GM18870 (cell line): Measurements from ENCODE around the gene SLFN13.
A peak's percentile ranks its signal among the peaks of the same experiment; 100 is the strongest.
"Not testable (repeated sequence)": the region's sequence is repeated elsewhere in the genome, so short reads cannot be mapped to it uniquely, and the experiment has no call there.

Source experiments
- ATAC-seq: cut with Tn5 transposase; IDR thresholded peaks from one replicate; pipeline ENCODE4 v1.9.1; 2021; ENCODE audit warnings: moderate library complexity; ENCODE audit not compliant: unreplicated experiment

SLFN13 gene

GRCh38 chr17:35448214-35448898, at the start of gene SLFN13:
Gene SLFN13 (minus strand): TSS chr17:35448766. CDS start chr17:35445680, 3,086 bp downstream.
- peak; percentile 62 for ATAC-seq

GRCh38 chr17:35496451-35497290, 48.1 kb upstream of the SLFN13 start:
- no peak for ATAC-seq

- no peak for ATAC-seq
Measured at GRCh38 chr17:35493040-35493439, 44.5 kb upstream of the SLFN13 start.

DNA sequence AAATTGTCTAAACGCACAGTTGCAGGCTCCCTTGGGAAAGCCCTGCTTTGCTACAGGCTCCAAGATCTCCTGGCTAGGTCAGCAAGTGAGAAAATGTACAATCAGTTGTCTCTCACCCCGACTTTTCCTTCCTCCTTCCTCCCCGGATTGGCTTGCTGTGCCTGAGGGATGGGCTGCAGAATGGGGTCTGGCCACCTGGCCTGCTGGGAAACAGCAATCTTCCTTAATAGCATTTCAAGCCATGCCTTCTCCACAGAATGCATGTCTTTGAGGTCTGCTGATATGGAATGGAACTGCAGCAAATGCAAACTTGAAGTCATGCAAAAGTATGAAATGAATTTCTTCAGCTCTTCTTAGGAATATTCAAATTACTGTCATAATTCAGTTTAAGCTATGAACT, 42.9 kb upstream of the SLFN13 start:
- ATAC-seq = no peak

DNA sequence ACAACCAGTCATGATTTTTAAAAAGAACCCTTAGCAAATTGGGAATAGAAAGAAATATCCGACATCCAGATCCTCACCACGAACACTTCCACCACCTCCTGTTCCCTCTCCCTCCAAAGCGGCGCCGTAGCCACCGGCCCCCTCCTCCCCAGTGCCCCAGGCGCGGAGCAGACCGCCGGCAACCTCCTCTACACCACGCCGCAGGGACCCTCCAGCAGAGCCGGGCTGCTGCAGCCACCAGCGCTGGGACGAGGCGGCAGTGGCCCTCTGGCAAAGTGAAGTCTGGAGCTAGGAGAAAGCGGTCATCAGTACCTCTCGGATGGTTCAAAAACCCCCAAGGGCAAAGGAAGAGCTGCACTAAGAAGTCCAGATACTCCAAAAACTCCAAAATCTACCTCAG, 41.4 kb upstream of the SLFN13 start:
- no peak for ATAC-seq

GRCh38 chr17:35488991-35489390, 40.4 kb upstream of the SLFN13 start:
- ATAC-seq = no peak

DNA sequence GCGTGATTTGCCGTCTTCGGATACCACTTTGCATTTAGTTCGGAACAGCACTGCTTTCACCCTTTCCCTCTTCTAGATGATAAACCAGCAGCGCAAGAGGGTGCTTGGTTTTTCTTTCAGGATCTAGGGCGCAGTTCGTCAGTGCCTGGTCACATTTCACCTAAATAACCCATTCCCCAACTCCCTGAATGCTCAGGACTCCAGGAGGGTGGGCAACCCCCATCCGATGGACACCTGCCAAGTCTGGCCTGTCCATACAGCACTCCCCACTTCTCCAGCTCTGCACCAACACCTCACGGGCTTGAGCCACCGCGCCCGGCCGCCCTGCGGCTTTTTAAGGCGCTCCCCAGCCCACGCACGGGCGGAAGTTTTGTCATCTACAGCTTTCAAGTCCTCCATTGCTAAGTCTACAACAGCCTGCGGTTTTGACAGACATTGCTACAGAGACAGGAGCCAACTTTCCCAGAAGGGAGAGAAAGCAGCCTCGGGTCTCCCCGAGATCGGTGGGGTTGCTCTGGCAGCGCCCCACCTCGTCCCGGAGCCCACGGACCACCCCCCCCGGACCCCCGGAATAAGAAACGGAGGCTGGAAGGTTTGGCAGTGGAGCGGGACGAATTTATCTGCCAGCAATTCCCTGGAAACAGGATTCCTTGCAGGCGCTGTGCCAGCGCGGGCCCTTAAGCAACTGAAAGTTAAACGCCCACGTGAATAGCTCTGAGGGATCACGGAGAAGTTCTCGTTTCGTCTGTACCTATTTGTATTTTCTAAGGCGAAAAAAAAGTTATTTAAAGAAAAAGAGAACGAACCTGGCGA, 38.6 kb upstream of the SLFN13 start:
- no peak for ATAC-seq

DNA sequence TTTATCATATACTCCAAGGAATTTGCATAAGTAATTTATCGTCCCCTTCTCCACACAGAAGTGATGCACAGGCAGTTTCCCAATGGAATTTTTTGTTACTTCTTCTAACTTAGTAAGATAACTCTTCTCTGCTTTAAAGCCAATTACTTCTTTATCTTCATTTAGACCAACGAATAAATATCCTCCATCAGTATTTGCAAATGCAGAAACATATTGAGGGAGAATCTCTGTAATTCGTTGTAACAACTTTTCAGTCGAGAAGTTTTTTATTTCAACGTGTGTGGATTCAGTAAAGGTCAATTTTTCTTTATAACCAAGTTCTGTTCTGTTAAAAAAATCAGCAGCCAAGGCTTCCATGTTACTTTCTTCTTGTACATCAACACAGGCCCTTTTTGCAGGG, 30.7 kb upstream of the SLFN13 start:
- no peak for ATAC-seq

DNA sequence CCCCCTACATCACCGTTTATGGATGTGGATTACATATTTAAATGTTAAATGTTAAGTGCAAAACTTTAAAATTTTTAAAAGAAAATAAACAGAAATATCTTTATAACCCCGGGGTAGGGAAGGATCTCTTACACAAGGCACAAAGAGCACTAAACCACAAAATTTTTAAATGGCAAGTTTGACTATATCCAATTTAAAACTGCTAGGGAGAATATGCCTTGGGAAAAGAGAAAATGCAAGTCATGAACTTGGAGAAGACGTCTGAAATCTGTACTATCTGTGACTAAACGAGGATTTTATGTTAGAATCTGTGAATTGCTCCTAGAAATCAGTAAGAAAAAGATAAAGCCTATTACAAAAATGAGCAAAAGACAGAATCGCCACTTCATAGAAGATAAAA, 28.7 kb upstream of the SLFN13 start:
- no peak for ATAC-seq

DNA sequence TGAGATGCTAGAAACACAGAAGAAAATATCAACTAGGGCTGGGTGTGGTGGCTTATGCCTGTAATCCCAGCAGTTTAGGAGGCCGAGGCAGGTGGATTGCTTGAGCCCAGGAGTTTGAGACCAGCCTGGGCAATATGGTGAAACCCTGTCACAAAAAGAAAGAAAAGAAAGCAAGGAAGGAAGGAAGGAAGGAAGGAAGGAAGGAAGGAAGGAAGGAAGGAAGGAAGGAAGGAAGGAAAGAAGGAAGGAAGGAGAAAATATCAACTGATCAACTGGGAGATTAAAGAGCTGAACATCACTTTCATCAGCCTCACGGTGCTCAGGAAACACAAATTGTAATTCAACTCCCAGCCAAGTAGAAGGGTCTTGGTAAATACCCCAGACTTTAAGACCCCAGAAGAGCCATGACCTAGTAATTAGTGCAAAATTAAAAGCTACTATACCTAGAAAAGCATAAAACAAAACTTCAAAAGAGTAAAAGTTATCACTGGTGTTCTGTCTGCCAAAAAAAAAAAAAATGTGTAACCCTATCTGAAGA, 27.8 kb upstream of the SLFN13 start:
- no peak for ATAC-seq

GRCh38 chr17:35468475-35468874, 19.9 kb upstream of the SLFN13 start:
- ATAC-seq = no peak

GRCh38 chr17:35467824-35468223, 19.3 kb upstream of the SLFN13 start:
- no peak for ATAC-seq

- ATAC-seq = no peak
Measured at GRCh38 chr17:35460354-35460851, 11.8 kb upstream of the SLFN13 start.

DNA sequence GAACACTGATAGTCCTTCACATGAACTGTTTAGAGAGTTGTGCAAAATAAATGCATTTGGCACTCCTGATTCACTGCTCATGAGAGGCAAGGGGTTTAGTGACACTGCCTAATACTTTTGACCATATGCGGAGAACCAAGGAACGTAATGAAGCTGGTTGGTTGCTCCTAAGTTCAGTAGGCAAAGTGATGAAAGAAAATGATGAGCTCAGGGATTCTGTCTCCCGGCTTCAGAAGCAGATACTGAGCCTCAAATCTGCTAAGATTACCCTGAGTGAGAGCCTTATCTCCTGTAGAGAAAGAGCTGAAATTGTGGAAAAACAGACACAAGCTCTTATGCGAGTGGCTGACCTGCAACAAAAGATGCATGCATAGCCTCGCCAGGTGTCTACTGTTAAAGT, 5.5 kb upstream of the SLFN13 start:
- not testable (repeated sequence) for ATAC-seq

DNA sequence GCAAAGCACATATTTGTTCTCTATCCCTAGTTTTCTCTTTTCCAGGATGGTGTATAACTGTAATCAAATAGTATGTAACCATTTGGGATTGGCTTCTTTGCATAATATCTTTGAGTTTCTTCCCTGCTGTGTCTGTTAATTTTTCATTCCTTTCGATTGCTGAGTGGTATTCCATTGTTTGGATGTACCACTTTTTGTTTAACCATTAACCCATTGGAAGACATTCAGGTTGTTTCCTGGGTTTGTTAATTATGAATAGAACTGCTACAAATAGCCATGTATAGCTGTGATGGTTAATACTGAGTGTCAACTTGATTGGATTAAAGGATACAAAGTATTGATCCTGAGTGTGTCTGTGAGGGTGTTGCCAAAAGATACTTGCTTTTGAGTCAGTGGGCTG, 4.6 kb upstream of the SLFN13 start:
- no peak for ATAC-seq

DNA sequence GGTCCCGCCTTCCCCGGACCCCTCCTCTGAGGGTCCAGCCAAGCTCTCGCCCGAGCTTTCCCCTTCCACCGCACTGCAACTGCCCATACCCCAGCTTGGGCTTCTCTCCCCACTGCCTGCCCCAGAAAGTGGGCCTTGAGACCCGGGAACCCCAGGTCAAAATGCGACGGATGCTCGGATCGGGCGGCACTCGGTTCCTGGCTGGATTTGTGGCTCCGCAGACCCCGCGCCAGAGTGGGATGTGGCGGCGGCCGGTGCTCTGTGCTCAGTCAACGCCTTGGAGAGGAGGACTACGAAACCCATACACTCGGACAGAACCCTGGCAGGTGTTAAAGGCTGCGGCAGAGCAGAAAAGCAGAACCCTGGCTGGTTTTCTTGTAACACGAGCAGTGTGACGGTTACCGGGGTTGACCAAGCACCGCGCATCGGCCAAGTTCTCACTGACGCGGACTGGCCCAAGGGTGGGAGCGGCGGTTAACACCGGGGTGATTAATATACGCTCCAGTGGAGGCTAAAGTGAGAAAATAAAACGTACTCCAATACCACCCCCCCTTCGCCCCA, 885 bp upstream of the SLFN13 start:
- no peak for ATAC-seq

GRCh38 chr17:35448899-35449227, 297 bp upstream of the SLFN13 start:
- ATAC-seq = no peak

DNA sequence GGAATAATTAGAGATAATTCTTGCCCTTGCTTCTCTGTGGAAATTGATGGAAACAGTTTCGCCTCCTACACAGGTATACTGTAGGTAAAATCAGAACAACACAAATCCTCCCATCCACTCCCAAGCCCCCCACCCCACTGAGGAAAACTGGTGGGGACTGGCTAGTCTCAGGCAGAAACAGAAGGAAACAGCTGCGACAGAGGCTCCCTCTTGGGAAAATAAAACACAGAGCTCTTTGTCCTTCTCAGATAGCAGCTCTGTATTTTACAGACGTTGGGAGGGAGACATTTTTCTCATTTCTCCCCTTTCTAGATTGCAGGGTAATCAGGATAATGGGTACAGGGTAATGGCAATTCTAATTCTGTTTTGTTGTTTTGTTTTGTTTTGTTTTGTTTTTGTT, 1.1 kb downstream of the SLFN13 start:
- ATAC-seq = no peak

DNA sequence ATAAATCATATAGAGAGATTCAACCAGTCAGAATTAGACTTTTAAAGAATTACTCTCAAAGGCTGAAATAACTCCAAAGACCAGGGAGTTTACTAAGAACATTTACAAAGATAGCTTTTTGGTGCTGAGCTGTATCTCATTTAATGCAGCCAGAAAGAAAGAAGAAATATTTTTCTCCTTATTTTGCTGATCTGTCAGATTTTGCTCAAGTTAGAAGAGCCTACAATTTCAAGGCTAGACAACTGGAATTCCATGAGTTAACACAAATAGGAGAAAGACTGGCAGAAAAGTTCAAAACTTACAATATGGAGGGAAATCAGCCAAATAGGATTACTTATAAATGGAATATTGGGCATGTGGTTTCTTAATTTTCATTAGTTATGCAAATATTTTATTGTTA, 10.1 kb downstream of the SLFN13 start:
- no peak for ATAC-seq

- peak; percentile 58 for ATAC-seq
Measured at GRCh38 chr17:35433075-35433894, 15.3 kb downstream of the SLFN13 start.
